Thyroid gland (tissue), 4 donors: ENCODE data around the gene SCARF2. TPM values are rescaled to one million over a fixed set of nuclear protein-coding genes. Genes with fewer than 3 reads are reported as not detected.

ENCODE experiments used
- DNase-seq, 2 donors: peaks; one replicate each; pipeline ENCODE4 v3.0.0-alpha.2; 2019
- H3K27ac ChIP-seq, 3 donors: fragments of 200-600 bp; sonication (generic); 1 replicate in 2 of 3; 2 replicates in 1 of 3; pipeline ENCODE4 v1.5.1; 2016 to 2019; ENCODE audit warnings: mild to moderate bottlenecking in 1 of 3, moderate library complexity in 1 of 3
- H3K27me3 ChIP-seq: fragments of 200-600 bp; sonication (generic); one replicate; pipeline ENCODE4 v1.5.1; 2019
- H3K36me3 ChIP-seq, 2 donors: fragments of 200-600 bp; sonication (generic); one replicate each; pipeline ENCODE4 v1.5.1; 2016 to 2019
- H3K4me1 ChIP-seq, 2 donors: fragments of 200-600 bp; sonication (generic); one replicate each; pipeline ENCODE4 v1.5.1; 2017 to 2019
- H3K4me3 ChIP-seq, 3 donors: fragments of 200-600 bp; sonication (generic); replicated peaks in 1 of 3; 1 replicate in 2 of 3; 2 replicates in 1 of 3; pipeline ENCODE4 v1.5.1; 2016; ENCODE audit warnings: mild to moderate bottlenecking in 1 of 3
- H3K9me3 ChIP-seq: fragments of 200-600 bp; sonication (generic); one replicate; pipeline ENCODE4 v1.5.1; 2017
- CTCF ChIP-seq, 6 experiments: fragments of 200-600 bp in 3 of 6; fragments of 450-650 bp in 3 of 6; sonication (generic) in 3 of 6; IDR thresholded peaks; one replicate each; pipeline ENCODE4 v1.5.1; 2016 to 2019; ENCODE audit warnings: antibody characterized with exemption in 6 of 6, mild to moderate bottlenecking in 2 of 6, inconsistent platforms in 1 of 6, moderate library complexity in 1 of 6
- POLR2A ChIP-seq, 2 donors: fragments of 450-650 bp; IDR thresholded peaks; one replicate each; pipeline ENCODE4 v1.6.1; 2017; ENCODE audit warnings: antibody characterized with exemption in 2 of 2, mild to moderate bottlenecking in 2 of 2, moderate library complexity in 1 of 2
- WGBS, 2 donors: methylation state at CpG; one replicate each; pipeline ENCODE4 v1.1.5; 2017; 5-methylcytosine and 5-hydroxymethylcytosine counted together
- intact Hi-C: fragments of 100-400 bp; cut with DNase I; formaldehyde crosslinking; loops from one replicate; pipeline ENCODE4 v1.15.1; 2023
- total RNA-seq, 4 donors: library from RNA; depleted of rRNA; stranded (reverse); fragments of >200 nt; gene quantifications; one replicate each; pipeline ENCODE4 v1.2.3, GENCODE V29; 2016

SCARF2 gene
- total RNA-seq, 4 donors from 2014 or later, result 14.4 to 23.1 (median 20.4) TPM

- Histone ChIP-seq H3K4me3 (no peak overlapping the region), H3K9me3 (no peaks in the 10 kb centered on the region), H3K36me3 (peaks cover 12 to 18% of the 10 kb centered on the region in 2 donors), H3K4me1 (no peaks in the 10 kb centered on the region), H3K27ac (no peak overlapping the region), H3K27me3 (no peaks in the 10 kb centered on the region)
- 81 to 98% methylated on average over 9 to 12 of the region's 13 CpGs for WGBS, 2 donors
- no peak for DNase-seq
- no peak for TF ChIP-seq CTCF (IDR thresholded peaks at IDR 0.05)
- no peak for TF ChIP-seq POLR2A (IDR thresholded peaks at IDR 0.05)
- intact Hi-C loops, result no loop called here
These were observed 30.8 kb downstream of the SCARF2 start for GRCh38 chr22:20406686-20407408.

- H3K4me1 ChIP-seq, result peaks cover 2 to 5% of the 10 kb centered on the region in 2 donors
- DNase-seq, result no peak
- H3K36me3 ChIP-seq, result peaks cover 12 to 18% of the 10 kb centered on the region in 2 donors
- no peaks in the 10 kb centered on the region for H3K9me3 ChIP-seq
- intact Hi-C loops, result no loop called here
- H3K27me3 ChIP-seq, result no peaks in the 10 kb centered on the region
- 90 to 95% methylated on average over 29 to 56 of the region's 62 CpGs for WGBS, 2 donors
- no peak overlapping the region for H3K4me3 ChIP-seq
- no peak for TF ChIP-seq CTCF (IDR thresholded peaks at IDR 0.05)
- TF ChIP-seq POLR2A (IDR thresholded peaks at IDR 0.05), result no peak
- no peak overlapping the region for H3K27ac ChIP-seq
These were observed 31.5 kb downstream of the SCARF2 start for GRCh38 chr22:20405931-20406685.

- H3K9me3 ChIP-seq, result no peaks in the 10 kb centered on the region
- 96% methylated on average over 36 to 45 of the region's 45 CpGs for WGBS, 2 donors
- intact Hi-C loops, result no loop called here
- no peak for TF ChIP-seq POLR2A (IDR thresholded peaks at IDR 0.05)
- no peaks in the 10 kb centered on the region for H3K27me3 ChIP-seq
- DNase-seq, result no peak
- no peak overlapping the region for H3K4me3 ChIP-seq
- H3K36me3 ChIP-seq, result peaks cover 12 to 18% of the 10 kb centered on the region in 2 donors
- H3K27ac ChIP-seq, result no peak overlapping the region
- peaks cover 4 to 12% of the 10 kb centered on the region in 2 donors for H3K4me1 ChIP-seq
These were observed 32.2 kb downstream of the SCARF2 start for GRCh38 chr22:20405291-20405930.

DNA sequence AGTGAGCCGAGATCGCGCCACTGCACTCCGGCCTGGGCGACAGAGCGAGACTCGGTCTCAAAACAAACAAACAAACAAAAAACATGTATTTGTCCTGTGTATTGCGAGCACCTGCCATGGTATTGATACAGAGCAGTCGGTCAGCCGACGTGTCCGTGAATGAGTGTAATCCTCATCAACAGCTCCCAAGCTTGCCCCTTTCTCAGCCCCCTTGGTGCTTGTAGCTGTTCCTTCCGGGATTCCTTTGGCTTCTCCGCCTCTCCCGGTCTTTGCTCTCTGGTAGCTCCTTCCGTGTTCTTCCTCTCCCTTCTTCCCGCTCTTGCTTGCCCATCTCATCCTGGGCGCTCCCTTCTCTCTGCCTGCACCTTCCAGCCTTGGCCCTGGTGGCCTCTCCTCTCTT is 32.7 kb downstream of the SCARF2 start:
- intact Hi-C loops, result no loop called here
- 96% methylated on average over 18 of the region's 18 CpGs for WGBS, 2 donors
- TF ChIP-seq CTCF (IDR thresholded peaks at IDR 0.05), result no peak
- TF ChIP-seq POLR2A (IDR thresholded peaks at IDR 0.05), result no peak
- H3K4me3 ChIP-seq, result no peak overlapping the region
- no peaks in the 10 kb centered on the region for H3K9me3 ChIP-seq
- peaks cover 4 to 17% of the 10 kb centered on the region in 2 donors for H3K4me1 ChIP-seq
- no peaks in the 10 kb centered on the region for H3K27me3 ChIP-seq
- DNase-seq, result no peak
- peaks cover 12 to 18% of the 10 kb centered on the region in 2 donors for H3K36me3 ChIP-seq
- no peak overlapping the region for H3K27ac ChIP-seq

GRCh38 chr22:20403779-20404140 is 33.9 kb downstream of the SCARF2 start:
- Histone ChIP-seq H3K27ac (no peak overlapping the region), H3K4me1 (peaks cover 4 to 18% of the 10 kb centered on the region in 2 donors), H3K27me3 (no peaks in the 10 kb centered on the region), H3K4me3 (no peak overlapping the region), H3K36me3 (peaks cover 12 to 18% of the 10 kb centered on the region in 2 donors), H3K9me3 (no peaks in the 10 kb centered on the region)
- 97 to 98% methylated on average over 6 of the region's 6 CpGs for WGBS, 2 donors
- intact Hi-C loops, result no loop called here
- TF ChIP-seq CTCF (IDR thresholded peaks at IDR 0.05) (no peak), POLR2A (IDR thresholded peaks at IDR 0.05) (no peak)
- no peak for DNase-seq
